Activated naive CD8-positive, alpha-beta T cell treated with anti-CD3 and anti-CD28 coated beads, Interleukin-2, amount 10 ng/mL, durations not matched to agents 7 days and 5 days (primary cell): ENCODE results near the gene GPM6B. TPM values are rescaled to one million over a fixed set of nuclear protein-coding genes. Genes with fewer than 3 reads are reported as not detected.

ENCODE experiments used
- ATAC-seq: fragments of 150-1000 bp; cut with Tn5 transposase; one replicate; pipeline ENCODE4 v1.10.0; 2021; ENCODE audit warnings: low read depth, moderate library complexity
- POLR2A ChIA-PET: fragments of 350-600 bp; sonication (Branson Sonifier 250); formaldehyde crosslinking; loops from one replicate; lab custom pipeline; 2021; ENCODE audit warnings: antibody characterized with exemption; lab: Charles Lee
- DNase-seq: peaks from one replicate; pipeline ENCODE4 v3.0.0; 2021
- H3K27ac Mint-ChIP-seq: one replicate; pipeline ENCODE4 v1.8.0; 2022; ENCODE audit warnings: mild to moderate bottlenecking, mixed read lengths
- H3K27me3 Mint-ChIP-seq: one replicate; pipeline ENCODE4 v1.8.0; 2022; ENCODE audit warnings: mild to moderate bottlenecking, moderate library complexity, mixed read lengths
- H3K36me3 Mint-ChIP-seq: one replicate; pipeline ENCODE4 v1.8.0; 2021; ENCODE audit warnings: mild to moderate bottlenecking, mixed read lengths
- H3K4me1 Mint-ChIP-seq: one replicate; pipeline ENCODE4 v1.8.0; 2021; ENCODE audit warnings: mixed read lengths
- H3K4me3 Mint-ChIP-seq: one replicate; pipeline ENCODE4 v1.8.0; 2022; ENCODE audit warnings: mild to moderate bottlenecking, moderate library complexity, mixed read lengths
- H3K9me3 Mint-ChIP-seq: one replicate; pipeline ENCODE4 v1.8.0; 2021; ENCODE audit warnings: mixed read lengths
- total RNA-seq, 2 experiments: library from RNA; stranded (reverse); gene quantifications; one replicate each; pipeline ENCODE4 v1.2.3, GENCODE V29; 2021

Gene GPM6B
- not detected for total RNA-seq

- Mint-ChIP-seq H3K4me1 (no peaks in the 10 kb centered on the region), H3K4me3 (no peak within 1 kb of the TSS), H3K9me3 (no peaks in the 10 kb centered on the region), H3K27me3 (peaks cover 11% of the 10 kb centered on the region), H3K27ac (no peak within 1 kb of the TSS), H3K36me3 (no peaks in the 10 kb centered on the region)
- no peak for ATAC-seq
- no peak for DNase-seq
- POLR2A ChIA-PET = no interaction called here
These were observed at the start of gene GPM6B for GRCh38 chrX:13816643-13817627. GPM6B (minus strand) TSS chrX:13817093; CDS start chrX:13816904, 189 bp downstream.

GRCh38 chrX:13864264-13864663 lies 47.4 kb upstream of the GPM6B start:
- Mint-ChIP-seq H3K4me1 (no peaks in the 10 kb centered on the region), H3K36me3 (no peaks in the 10 kb centered on the region), H3K9me3 (no peaks in the 10 kb centered on the region), H3K27me3 (peaks cover 2% of the 10 kb centered on the region), H3K4me3 (no peak overlapping the region), H3K27ac (no peak overlapping the region)
- ATAC-seq (no peak), DNase-seq (no peak)
- POLR2A ChIA-PET = no interaction called here

- Mint-ChIP-seq H3K4me3 (no peak overlapping the region), H3K27me3 (peaks cover 2% of the 10 kb centered on the region), H3K9me3 (no peaks in the 10 kb centered on the region), H3K27ac (no peak overlapping the region), H3K36me3 (no peaks in the 10 kb centered on the region), H3K4me1 (no peaks in the 10 kb centered on the region)
- DNase-seq (no peak), ATAC-seq (no peak)
- POLR2A ChIA-PET = no interaction called here
These were observed 46.4 kb upstream of the GPM6B start for GRCh38 chrX:13863324-13863723.

- no peaks in the 10 kb centered on the region for H3K36me3 Mint-ChIP-seq
- POLR2A ChIA-PET = no interaction called here
- H3K27me3 Mint-ChIP-seq = peaks cover 6% of the 10 kb centered on the region
- no peak overlapping the region for H3K4me3 Mint-ChIP-seq
- no peaks in the 10 kb centered on the region for H3K9me3 Mint-ChIP-seq
- H3K4me1 Mint-ChIP-seq = no peaks in the 10 kb centered on the region
- ATAC-seq (no peak), DNase-seq (no peak)
- H3K27ac Mint-ChIP-seq = no peak overlapping the region
These were observed 42.8 kb upstream of the GPM6B start for GRCh38 chrX:13859724-13860123.

- no peak for ATAC-seq
- Mint-ChIP-seq H3K27ac (no peak overlapping the region), H3K27me3 (peaks cover 6% of the 10 kb centered on the region)
These were observed 40.9 kb upstream of the GPM6B start for GRCh38 chrX:13857804-13858203.

GRCh38 chrX:13855689-13856450 lies 39.0 kb upstream of the GPM6B start:
- H3K9me3 Mint-ChIP-seq = no peaks in the 10 kb centered on the region
- H3K27ac Mint-ChIP-seq = no peak overlapping the region
- DNase-seq (no peak), ATAC-seq (no peak)
- H3K4me1 Mint-ChIP-seq = no peaks in the 10 kb centered on the region
- no peak overlapping the region for H3K4me3 Mint-ChIP-seq
- POLR2A ChIA-PET = no interaction called here
- no peaks in the 10 kb centered on the region for H3K36me3 Mint-ChIP-seq
- peaks cover 4% of the 10 kb centered on the region for H3K27me3 Mint-ChIP-seq

More at GRCh38 chrX:13857804-13858203, 40.9 kb upstream of the GPM6B start:
- POLR2A ChIA-PET = no interaction called here
- H3K36me3 Mint-ChIP-seq = no peaks in the 10 kb centered on the region
- no peaks in the 10 kb centered on the region for H3K4me1 Mint-ChIP-seq
- H3K9me3 Mint-ChIP-seq = no peaks in the 10 kb centered on the region
- no peak overlapping the region for H3K4me3 Mint-ChIP-seq
- DNase-seq = no peak

GRCh38 chrX:13854003-13854402 lies 37.1 kb upstream of the GPM6B start:
- H3K4me1 Mint-ChIP-seq = no peaks in the 10 kb centered on the region
- no peaks in the 10 kb centered on the region for H3K36me3 Mint-ChIP-seq
- H3K9me3 Mint-ChIP-seq = no peaks in the 10 kb centered on the region
- H3K27ac Mint-ChIP-seq = no peak overlapping the region
- ATAC-seq (no peak), DNase-seq (no peak)
- no peak overlapping the region for H3K4me3 Mint-ChIP-seq
- H3K27me3 Mint-ChIP-seq = peaks cover 4% of the 10 kb centered on the region
- POLR2A ChIA-PET = no interaction called here

- ATAC-seq (no peak), DNase-seq (no peak)
- Mint-ChIP-seq H3K9me3 (no peaks in the 10 kb centered on the region), H3K4me1 (no peaks in the 10 kb centered on the region), H3K27me3 (peaks cover 5% of the 10 kb centered on the region), H3K36me3 (no peaks in the 10 kb centered on the region), H3K27ac (no peak overlapping the region), H3K4me3 (no peak overlapping the region)
- POLR2A ChIA-PET = no interaction called here
These were observed 35.3 kb upstream of the GPM6B start for GRCh38 chrX:13852001-13852695.

GRCh38 chrX:13845721-13846378 lies 29.0 kb upstream of the GPM6B start:
- DNase-seq (no peak), ATAC-seq (no peak)
- no peak overlapping the region for H3K27ac Mint-ChIP-seq
- POLR2A ChIA-PET = no interaction called here
- H3K4me1 Mint-ChIP-seq = no peaks in the 10 kb centered on the region
- H3K27me3 Mint-ChIP-seq = peaks cover 3% of the 10 kb centered on the region
- no peak overlapping the region for H3K4me3 Mint-ChIP-seq
- no peaks in the 10 kb centered on the region for H3K9me3 Mint-ChIP-seq
- no peaks in the 10 kb centered on the region for H3K36me3 Mint-ChIP-seq

GRCh38 chrX:13843150-13843721 lies 26.3 kb upstream of the GPM6B start:
- Mint-ChIP-seq H3K4me3 (no peak overlapping the region), H3K9me3 (no peaks in the 10 kb centered on the region), H3K27me3 (peaks cover 1% of the 10 kb centered on the region), H3K27ac (no peak overlapping the region), H3K4me1 (no peaks in the 10 kb centered on the region), H3K36me3 (no peaks in the 10 kb centered on the region)
- DNase-seq = no peak
- POLR2A ChIA-PET = no interaction called here
- ATAC-seq = no peak

- H3K27me3 Mint-ChIP-seq = no peaks in the 10 kb centered on the region
- no peaks in the 10 kb centered on the region for H3K4me1 Mint-ChIP-seq
- no peak overlapping the region for H3K27ac Mint-ChIP-seq
- POLR2A ChIA-PET = no interaction called here
- H3K9me3 Mint-ChIP-seq = no peaks in the 10 kb centered on the region
- DNase-seq (no peak), ATAC-seq (no peak)
- no peaks in the 10 kb centered on the region for H3K36me3 Mint-ChIP-seq
- H3K4me3 Mint-ChIP-seq = no peak overlapping the region
These were observed 23.2 kb upstream of the GPM6B start for GRCh38 chrX:13840121-13840520.

GRCh38 chrX:13837290-13837745 lies 20.4 kb upstream of the GPM6B start:
- no peak for DNase-seq
- no peak overlapping the region for H3K4me3 Mint-ChIP-seq
- no peaks in the 10 kb centered on the region for H3K4me1 Mint-ChIP-seq
- no peak for ATAC-seq
- H3K36me3 Mint-ChIP-seq = no peaks in the 10 kb centered on the region
- no peak overlapping the region for H3K27ac Mint-ChIP-seq
- H3K27me3 Mint-ChIP-seq = peaks cover 5% of the 10 kb centered on the region
- POLR2A ChIA-PET = no interaction called here
- no peaks in the 10 kb centered on the region for H3K9me3 Mint-ChIP-seq
